GM23338 (cell line): ENCODE measurements around the gene ZNF358. TPM values are rescaled to one million over a fixed set of nuclear protein-coding genes. Genes with fewer than 3 reads are reported as not detected.

Experiments
- ATAC-seq: fragments of 200-7000 bp; cut with Tn5 transposase; 3 replicates; pipeline ENCODE4 v1.9.1; 2020
- DNase-seq: peaks from one replicate; pipeline ENCODE4 v3.0.0-alpha.2; 2015; ENCODE audit warnings: low spot score
- H2AFZ ChIP-seq: fragments of 200-600 bp; sonication (generic); 2 replicates; pipeline ENCODE4 v1.8.0; 2016; ENCODE audit warnings: antibody characterized with exemption, mild to moderate bottlenecking, moderate library complexity
- H3F3A ChIP-seq: fragments of 200-600 bp; sonication (generic); replicated peaks from 2 replicates; pipeline ENCODE4 v1.8.0; 2017; ENCODE audit warnings: antibody characterized with exemption, mixed run types, low read depth
- H3K27ac ChIP-seq: fragments of 200-600 bp; sonication (generic); 2 replicates; pipeline ENCODE4 v1.6.1; 2016; ENCODE audit warnings: low read depth
- H3K27me3 ChIP-seq: fragments of 200-600 bp; sonication (generic); 2 replicates; pipeline ENCODE4 v1.8.0; 2016; ENCODE audit warnings: mild to moderate bottlenecking, mixed run types, moderate library complexity; ENCODE audit not compliant: insufficient read depth
- H3K36me3 ChIP-seq: fragments of 200-600 bp; sonication (generic); 2 replicates; pipeline ENCODE4 v1.8.0; 2016; ENCODE audit warnings: mild to moderate bottlenecking; ENCODE audit not compliant: insufficient read depth
- H3K4me1 ChIP-seq: fragments of 200-600 bp; sonication (generic); 2 replicates; pipeline ENCODE4 v1.8.0; 2016; ENCODE audit warnings: mild to moderate bottlenecking, moderate library complexity; ENCODE audit not compliant: insufficient read depth
- H3K4me2 ChIP-seq: fragments of 200-600 bp; sonication (generic); 2 replicates; pipeline ENCODE4 v1.7.1; 2017; ENCODE audit warnings: mixed run types
- H3K4me3 ChIP-seq: fragments of 200-600 bp; sonication (generic); 2 replicates; pipeline ENCODE4 v1.6.1; 2016; ENCODE audit warnings: mixed run types
- H3K79me2 ChIP-seq: fragments of 200-600 bp; sonication (generic); replicated peaks from 2 replicates; pipeline ENCODE4 v1.8.0; 2017; ENCODE audit warnings: mild to moderate bottlenecking; ENCODE audit not compliant: insufficient read depth
- H3K9me2 ChIP-seq: fragments of 200-600 bp; sonication (generic); 2 replicates; pipeline ENCODE4 v1.8.0; 2017; ENCODE audit not compliant: insufficient read depth
- H4K20me1 ChIP-seq: fragments of 200-600 bp; sonication (generic); replicated peaks from 2 replicates; pipeline ENCODE4 v1.8.0; 2017; ENCODE audit warnings: mild to moderate bottlenecking; ENCODE audit not compliant: insufficient read depth
- H3K27ac Mint-ChIP-seq: 2 replicates; pipeline ENCODE4 v1.8.0; 2020; ENCODE audit warnings: inconsistent platforms, mild to moderate bottlenecking, moderate library complexity, mixed read lengths
- H3K27me3 Mint-ChIP-seq: 3 replicates; pipeline ENCODE4 v1.8.0; 2022; ENCODE audit warnings: low read depth, mild to moderate bottlenecking, moderate library complexity, mixed read lengths, inconsistent platforms; ENCODE audit not compliant: insufficient read depth, poor library complexity
- H3K36me3 Mint-ChIP-seq: 3 replicates; pipeline ENCODE4 v1.8.0; 2021; ENCODE audit warnings: low read depth, mild to moderate bottlenecking, inconsistent platforms, moderate library complexity, mixed read lengths
- H3K4me1 Mint-ChIP-seq: 3 replicates; pipeline ENCODE4 v1.8.0; 2020; ENCODE audit warnings: mild to moderate bottlenecking, inconsistent platforms, mixed read lengths
- H3K4me3 Mint-ChIP-seq: 3 replicates; pipeline ENCODE4 v1.8.0; 2021; ENCODE audit warnings: moderate library complexity, mild to moderate bottlenecking, inconsistent platforms, mixed read lengths
- H3K9me3 Mint-ChIP-seq: 3 replicates; pipeline ENCODE4 v1.8.0; 2020; ENCODE audit warnings: moderate library complexity, mild to moderate bottlenecking, inconsistent platforms, mixed read lengths
- CREB1 ChIP-seq: fragments of 250-450 bp; sonication (Bioruptor Pico); IDR thresholded peaks from 2 replicates; pipeline ENCODE4 v1.5.0; 2020; ENCODE audit warnings: low read depth, mild to moderate bottlenecking, moderate library complexity
- CTCF ChIP-seq, 2 experiments: fragments of 200-600 bp in 1 of 2; sonication (generic) in 1 of 2; conservative IDR thresholded peaks; 2 replicates each; pipeline versions ENCODE4 v1.5.1 to v1.6.1; 2016 to 2017; ENCODE audit warnings: antibody characterized with exemption in 2 of 2, low read depth in 2 of 2, mild to moderate bottlenecking in 2 of 2, moderate library complexity in 1 of 2
- ETS1 ChIP-seq: IDR thresholded peaks from 2 replicates; pipeline ENCODE4 v1.6.1; 2016; ENCODE audit warnings: antibody characterized with exemption
- POLR2AphosphoS5 ChIP-seq: IDR thresholded peaks from 2 replicates; pipeline ENCODE4 v1.6.1; 2016; ENCODE audit warnings: antibody characterized with exemption, low read depth
- REST ChIP-seq: IDR thresholded peaks from one replicate; pipeline ENCODE4 v1.6.1; 2018; ENCODE audit warnings: antibody characterized with exemption; ENCODE audit not compliant: unreplicated experiment
- ZNF331 ChIP-seq: fragments of 250-450 bp; sonication (Bioruptor Pico); IDR thresholded peaks from 2 replicates; pipeline ENCODE4 v1.5.0; 2020; ENCODE audit warnings: low read depth, mild to moderate bottlenecking, moderate library complexity
- polyA plus RNA-seq: library from polyadenylated mRNA; unstranded; fragments of >200 nt; fragmentation: Nextera tagmentation; extraction: Ambion mirVana; gene quantifications from 2 replicates; pipeline ENCODE4 v1.2.1, GENCODE V29; 2016
- total RNA-seq: library from RNA; depleted of rRNA; stranded (reverse); fragments of >200 nt; shearing (Covaris generic); gene quantifications from 2 replicates; pipeline ENCODE4 v1.2.3, GENCODE V29; 2014

The ZNF358 gene
- total and polyA plus RNA-seq, 2 experiments from 2014 or later = 23.8 to 52.9 TPM

GRCh38 chr19:7522072-7522922, 6.4 kb downstream of the ZNF358 start, which contains the start of gene MCOLN1:
Gene MCOLN1, plus strand, starts transcription at chr19:7522624. Its CDS starts 127 bp downstream, at chr19:7522751.
- H3K27ac Mint-ChIP-seq = peak within 1 kb of the TSS; percentile 25
- Histone ChIP-seq H3K27ac (no peak within 1 kb of the TSS; the same call in 1 of the 2 replicates), H3K4me1 (peaks cover 15% of the 10 kb centered on the region), H4K20me1 (no peaks in the 10 kb centered on the region), H2AFZ (peak within 1 kb of the TSS; percentile 85), H3K36me3 (no peaks in the 10 kb centered on the region), H3K9me2 (no peaks in the 10 kb centered on the region), H3K79me2 (peaks cover 5% of the 10 kb centered on the region; the same call in 1 of the 2 replicates), H3K4me2 (peak within 1 kb of the TSS; percentile 91), H3F3A (no peaks in the 10 kb centered on the region; the same call in 1 of the 2 replicates), H3K27me3 (no peaks in the 10 kb centered on the region), H3K4me3 (peak within 1 kb of the TSS; percentile 87)
- peaks cover 16% of the 10 kb centered on the region; the same call in 2 of the 3 replicates for H3K36me3 Mint-ChIP-seq
- no peaks in the 10 kb centered on the region; the same call in 2 of the 3 replicates for H3K9me3 Mint-ChIP-seq
- peak; percentile 99 for DNase-seq
- H3K4me3 Mint-ChIP-seq = peak within 1 kb of the TSS; percentile 72
- peaks cover 8% of the 10 kb centered on the region; the same call in 2 of the 3 replicates for H3K4me1 Mint-ChIP-seq
- TF ChIP-seq POLR2AphosphoS5 (peak; percentile 61), ZNF331 (CRISPR knock-in tag) (no peak), ETS1 (peak; percentile 70; the same call in 1 of the 2 replicates), CREB1 (peak; percentile 77)
- peaks cover 11% of the 10 kb centered on the region for H3K27me3 Mint-ChIP-seq
- ATAC-seq = peak; percentile 93

DNA sequence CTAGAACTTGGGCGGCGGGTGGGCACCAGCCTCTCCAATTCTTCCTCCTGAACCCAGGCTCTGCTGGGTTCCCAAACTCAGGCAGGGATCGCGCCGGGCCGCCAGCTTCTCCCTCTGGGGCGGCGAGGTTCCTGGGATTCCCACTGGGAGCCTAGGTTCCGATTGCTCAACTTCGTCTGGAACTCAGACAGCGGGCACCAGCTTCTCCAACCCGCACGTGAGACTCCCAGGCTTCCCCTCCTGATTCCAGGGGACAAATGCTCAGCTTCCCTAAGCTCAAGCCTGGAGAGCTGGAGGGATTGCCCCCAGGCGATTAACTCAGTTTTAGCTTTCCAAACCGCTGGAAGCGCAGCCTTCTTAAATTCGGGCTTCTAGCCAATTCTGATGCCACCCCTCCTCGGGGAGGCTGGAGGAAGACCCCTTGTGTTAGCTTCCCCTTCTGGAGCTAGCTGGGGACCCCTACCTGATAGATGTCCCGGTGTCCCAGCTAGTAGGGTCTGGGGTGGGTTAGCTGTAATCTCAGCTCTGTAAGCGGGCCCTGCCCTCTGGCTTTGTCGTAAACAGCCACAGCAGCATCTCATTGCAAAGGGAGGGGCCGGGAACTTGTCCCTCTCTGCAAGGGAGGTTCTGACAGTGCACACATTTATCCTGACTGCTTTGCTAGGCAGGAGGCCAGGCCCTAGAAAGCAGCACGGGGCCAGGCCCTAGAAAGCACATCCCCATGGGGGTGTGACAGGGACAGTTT, 7.2 kb downstream of the ZNF358 start:
- Histone ChIP-seq H3K9me2 (no peaks in the 10 kb centered on the region), H3K4me2 (peak overlapping the region; percentile 90), H3K27ac (no peak overlapping the region), H3K4me1 (peaks cover 15% of the 10 kb centered on the region), H3K4me3 (peak overlapping the region; percentile 87), H3F3A (no peaks in the 10 kb centered on the region; the same call in 1 of the 2 replicates), H3K36me3 (no peaks in the 10 kb centered on the region), H3K27me3 (no peaks in the 10 kb centered on the region), H4K20me1 (no peaks in the 10 kb centered on the region), H3K79me2 (peaks cover 5% of the 10 kb centered on the region; the same call in 1 of the 2 replicates), H2AFZ (peak overlapping the region; percentile 85)
- no peak overlapping the region for H3K27ac Mint-ChIP-seq
- peaks cover 9% of the 10 kb centered on the region for H3K27me3 Mint-ChIP-seq
- H3K9me3 Mint-ChIP-seq = no peaks in the 10 kb centered on the region; the same call in 2 of the 3 replicates
- peak overlapping the region; percentile 72 for H3K4me3 Mint-ChIP-seq
- ATAC-seq (no peak; the same call in 2 of the 3 replicates), DNase-seq (no peak)
- H3K4me1 Mint-ChIP-seq = peaks cover 6% of the 10 kb centered on the region; the same call in 2 of the 3 replicates
- peaks cover 15% of the 10 kb centered on the region; the same call in 2 of the 3 replicates for H3K36me3 Mint-ChIP-seq
- TF ChIP-seq CTCF (conservative IDR thresholded peaks at IDR 0.05; ENCODE audit: low read depth in 2 of 2) (no peak), REST (no peak)
